SU-DHL-6 (cell line): ENCODE results near the gene TSHZ3.

Experiments
- H2AFZ ChIP-seq: fragments of 200-600 bp; sonication (generic); 2 replicates; pipeline ENCODE4 v1.6.1; 2014; ENCODE audit warnings: low read depth, mild to moderate bottlenecking, moderate library complexity, mixed read lengths, antibody characterized with exemption, low read length; ENCODE audit not compliant: severe bottlenecking
- H3F3A ChIP-seq: fragments of 200-600 bp; shearing (Covaris generic); 2 replicates; pipeline ENCODE4 v1.6.0; 2016; ENCODE audit warnings: antibody characterized with exemption, mild to moderate bottlenecking; ENCODE audit not compliant: insufficient read depth
- H3K27ac ChIP-seq: fragments of 200-600 bp; sonication (generic); 2 replicates; pipeline ENCODE4 v1.5.1; 2016; ENCODE audit warnings: low read depth, mild to moderate bottlenecking, low read length, moderate library complexity, mixed read lengths
- H3K27me3 ChIP-seq: fragments of 200-600 bp; sonication (generic), shearing (Covaris generic); 2 replicates; pipeline ENCODE4 v1.6.0; 2014; ENCODE audit warnings: mild to moderate bottlenecking, low read length
- H3K36me3 ChIP-seq: fragments of 200-600 bp; sonication (generic); 2 replicates; pipeline ENCODE4 v1.6.1; 2014; ENCODE audit warnings: mild to moderate bottlenecking, low read length, mixed read lengths
- H3K4me2 ChIP-seq: fragments of 300-600, 200-600 bp; shearing (Covaris generic), sonication (generic); 2 replicates; pipeline ENCODE4 v1.6.0; 2014; ENCODE audit warnings: low read length, low read depth, mild to moderate bottlenecking; ENCODE audit not compliant: poor library complexity, severe bottlenecking
- H3K4me3 ChIP-seq: fragments of 200-600 bp; sonication (generic); 2 replicates; pipeline ENCODE4 v1.5.1; 2014; ENCODE audit warnings: antibody characterized with exemption, low read length, mild to moderate bottlenecking, mixed read lengths; ENCODE audit not compliant: insufficient read depth, poor library complexity, severe bottlenecking
- H3K79me2 ChIP-seq: fragments of 200-600 bp; sonication (generic); 2 replicates; pipeline ENCODE4 v1.6.1; 2014; ENCODE audit warnings: mild to moderate bottlenecking, low read length, moderate library complexity; ENCODE audit not compliant: insufficient read depth
- H3K9ac ChIP-seq: fragments of 200-600 bp; sonication (generic); 2 replicates; pipeline ENCODE4 v1.7.0; 2014; ENCODE audit warnings: mild to moderate bottlenecking, low read length
- H3K9me2 ChIP-seq: fragments of 200-600 bp; sonication (generic); replicated peaks from 2 replicates; pipeline ENCODE4 v1.6.1; 2014; ENCODE audit warnings: low read length; ENCODE audit not compliant: insufficient read depth
- H3K9me3 ChIP-seq: fragments of 200-600 bp; sonication (generic); 2 replicates; pipeline ENCODE4 v1.6.1; 2014; ENCODE audit warnings: low read length, mixed read lengths; ENCODE audit not compliant: insufficient read depth
- H4K20me1 ChIP-seq: fragments of 200-600 bp; sonication (generic); 2 replicates; pipeline ENCODE4 v1.6.1; 2014; ENCODE audit warnings: low read depth, mild to moderate bottlenecking, antibody characterized with exemption, low read length, moderate library complexity, mixed read lengths
- EZH2phosphoT487 ChIP-seq: fragments of 200-600 bp; sonication (generic), shearing (Covaris generic); conservative IDR thresholded peaks from 2 replicates; pipeline ENCODE4 v1.6.1; 2018; ENCODE audit warnings: mild to moderate bottlenecking, antibody characterized with exemption, low read length, moderate library complexity, mixed read lengths
- TF ChIP-seq, protein P1 (sequence below): fragments of 200-600 bp; sonication (generic); IDR thresholded peaks from one replicate; pipeline ENCODE4 v1.5.1; 2017; ENCODE audit warnings: antibody characterized with exemption, mild to moderate bottlenecking, low read length, moderate library complexity; ENCODE audit not compliant: insufficient read depth, poor library complexity, severe bottlenecking

TSHZ3 gene

DNA sequence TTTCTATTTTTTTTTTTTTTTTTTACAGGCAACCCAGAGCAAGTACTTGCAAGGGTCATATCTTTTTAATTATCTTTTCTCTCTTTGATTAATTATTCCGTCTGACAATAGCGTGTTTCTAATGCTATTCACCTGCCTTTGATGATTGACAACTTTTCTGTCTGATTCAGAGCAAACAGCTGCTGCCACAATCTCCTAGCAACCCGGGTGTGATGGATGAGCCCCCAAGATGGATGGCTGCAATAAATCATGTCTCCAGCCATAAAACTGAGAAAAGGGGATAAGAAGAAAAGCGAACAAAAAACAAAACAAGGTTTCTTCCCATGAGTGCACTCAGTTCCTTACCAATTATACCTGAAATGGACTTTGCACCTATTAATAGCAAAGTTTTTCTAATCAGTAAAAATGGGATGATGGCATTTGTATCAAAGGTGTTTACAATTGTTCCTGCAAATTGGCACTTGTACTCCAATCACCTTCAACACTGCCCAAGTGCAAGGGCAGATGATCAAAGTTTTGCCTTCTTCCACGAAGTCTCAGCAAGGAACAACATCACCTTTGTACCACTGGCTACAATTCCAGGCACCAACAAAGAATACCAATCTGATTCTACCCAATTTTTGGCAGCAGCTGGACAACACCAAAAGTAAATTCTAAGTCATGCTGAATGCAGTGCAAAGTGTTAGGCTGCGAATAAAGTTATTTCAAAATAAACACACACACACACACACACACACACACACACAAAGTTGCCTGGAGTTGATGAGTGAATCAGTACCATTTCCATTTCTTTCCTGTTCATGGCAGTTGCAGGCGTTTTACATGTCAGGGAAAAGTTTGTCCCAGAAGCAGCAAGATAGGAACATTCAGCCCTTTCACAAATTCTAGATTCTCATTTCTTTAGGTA is 12.0 kb downstream of the TSHZ3 start:
- Histone ChIP-seq H3K9me2 (no peaks in the 10 kb centered on the region), H3K4me2 (no peak overlapping the region), H3K27me3 (no peaks in the 10 kb centered on the region), H3K27ac (no peak overlapping the region), H2AFZ (no peak overlapping the region), H3K36me3 (no peaks in the 10 kb centered on the region), H3K4me3 (no peak overlapping the region), H4K20me1 (no peaks in the 10 kb centered on the region), H3K9me3 (no peaks in the 10 kb centered on the region), H3K9ac (no peak overlapping the region), H3F3A (no peaks in the 10 kb centered on the region), H3K79me2 (no peaks in the 10 kb centered on the region)
- TF ChIP-seq, protein P1, sequence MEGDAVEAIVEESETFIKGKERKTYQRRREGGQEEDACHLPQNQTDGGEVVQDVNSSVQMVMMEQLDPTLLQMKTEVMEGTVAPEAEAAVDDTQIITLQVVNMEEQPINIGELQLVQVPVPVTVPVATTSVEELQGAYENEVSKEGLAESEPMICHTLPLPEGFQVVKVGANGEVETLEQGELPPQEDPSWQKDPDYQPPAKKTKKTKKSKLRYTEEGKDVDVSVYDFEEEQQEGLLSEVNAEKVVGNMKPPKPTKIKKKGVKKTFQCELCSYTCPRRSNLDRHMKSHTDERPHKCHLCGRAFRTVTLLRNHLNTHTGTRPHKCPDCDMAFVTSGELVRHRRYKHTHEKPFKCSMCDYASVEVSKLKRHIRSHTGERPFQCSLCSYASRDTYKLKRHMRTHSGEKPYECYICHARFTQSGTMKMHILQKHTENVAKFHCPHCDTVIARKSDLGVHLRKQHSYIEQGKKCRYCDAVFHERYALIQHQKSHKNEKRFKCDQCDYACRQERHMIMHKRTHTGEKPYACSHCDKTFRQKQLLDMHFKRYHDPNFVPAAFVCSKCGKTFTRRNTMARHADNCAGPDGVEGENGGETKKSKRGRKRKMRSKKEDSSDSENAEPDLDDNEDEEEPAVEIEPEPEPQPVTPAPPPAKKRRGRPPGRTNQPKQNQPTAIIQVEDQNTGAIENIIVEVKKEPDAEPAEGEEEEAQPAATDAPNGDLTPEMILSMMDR = no peak
- no peak for TF ChIP-seq EZH2phosphoT487

DNA sequence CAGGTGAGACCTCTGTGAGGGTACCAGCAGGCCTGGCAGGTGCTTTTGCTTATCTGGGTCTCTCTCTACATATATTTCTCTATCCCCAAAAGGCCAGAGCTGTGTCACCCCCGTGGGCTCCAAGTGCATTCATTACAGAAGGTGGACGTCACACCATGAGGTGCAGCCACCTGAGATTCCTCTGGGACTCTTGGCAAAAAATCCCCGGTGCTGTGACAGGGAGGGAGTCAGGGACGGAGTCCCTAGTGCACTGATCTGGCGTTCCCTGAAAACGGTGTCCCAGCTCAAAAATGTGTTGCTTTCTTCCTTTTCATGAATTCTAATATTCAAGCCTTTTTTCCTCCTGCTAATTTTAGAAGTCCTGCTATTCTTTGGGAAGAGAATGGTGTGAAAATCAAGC is 13.5 kb downstream of the TSHZ3 start:
- H2AFZ ChIP-seq = no peak overlapping the region
- no peaks in the 10 kb centered on the region for H4K20me1 ChIP-seq
- no peak overlapping the region for H3K4me3 ChIP-seq
- no peaks in the 10 kb centered on the region for H3K79me2 ChIP-seq
- no peaks in the 10 kb centered on the region for H3K9me2 ChIP-seq
- H3K36me3 ChIP-seq = no peaks in the 10 kb centered on the region
- H3F3A ChIP-seq = no peaks in the 10 kb centered on the region
- H3K27ac ChIP-seq = no peak overlapping the region
- TF ChIP-seq, protein P1 = no peak
- TF ChIP-seq EZH2phosphoT487 = no peak
- no peak overlapping the region for H3K9ac ChIP-seq
- H3K27me3 ChIP-seq = no peaks in the 10 kb centered on the region
- H3K4me2 ChIP-seq = no peak overlapping the region
- no peaks in the 10 kb centered on the region for H3K9me3 ChIP-seq

DNA sequence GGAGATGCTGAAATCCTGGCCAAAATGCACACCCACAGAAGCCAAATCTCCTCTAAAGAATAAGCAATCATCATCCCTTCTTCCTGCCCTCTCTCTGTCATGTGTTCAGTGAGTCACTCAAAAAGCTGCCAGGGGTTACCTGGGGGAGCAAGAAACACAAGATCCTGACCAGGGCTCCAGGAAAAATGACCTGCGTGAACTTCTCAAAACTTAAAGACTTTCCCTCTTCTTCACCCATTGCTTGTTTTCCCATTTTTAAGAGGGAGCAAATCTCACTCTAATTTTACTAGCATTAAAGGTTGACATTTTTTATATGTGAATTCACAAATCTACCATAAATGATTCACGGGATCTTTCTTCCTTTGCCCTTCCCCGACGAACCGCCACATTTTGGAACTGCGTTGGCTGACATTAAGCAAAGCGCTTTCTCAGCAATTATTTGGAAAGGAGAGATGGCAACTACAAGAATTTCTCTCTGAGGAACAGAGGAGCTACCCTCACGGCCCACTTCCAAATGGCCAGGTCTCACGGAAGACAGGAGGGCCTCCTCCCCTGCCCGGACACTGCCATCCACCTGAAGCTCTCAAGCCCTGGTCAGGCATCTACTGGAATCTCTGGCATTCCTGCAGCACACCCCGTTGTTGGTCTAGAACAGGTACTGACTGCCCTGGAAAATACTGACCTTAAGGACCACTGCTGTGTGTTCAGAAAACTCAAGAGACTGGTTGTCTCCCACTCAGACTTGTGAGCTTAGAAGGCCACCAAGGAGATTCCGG is 14.2 kb downstream of the TSHZ3 start:
- H4K20me1 ChIP-seq = no peaks in the 10 kb centered on the region
- H2AFZ ChIP-seq = no peak overlapping the region
- no peak overlapping the region for H3K4me3 ChIP-seq
- TF ChIP-seq EZH2phosphoT487 = no peak
- TF ChIP-seq, protein P1 = no peak
- H3K27me3 ChIP-seq = no peaks in the 10 kb centered on the region
- H3K36me3 ChIP-seq = no peaks in the 10 kb centered on the region
- no peaks in the 10 kb centered on the region for H3K9me2 ChIP-seq
- no peaks in the 10 kb centered on the region for H3F3A ChIP-seq
- no peak overlapping the region for H3K9ac ChIP-seq
- no peak overlapping the region for H3K4me2 ChIP-seq
- no peak overlapping the region for H3K27ac ChIP-seq
- H3K9me3 ChIP-seq = no peaks in the 10 kb centered on the region
- H3K79me2 ChIP-seq = no peaks in the 10 kb centered on the region
